Large intestine (tissue), 12 donors: ENCODE data around the gene ZMYND15. TPM values are rescaled to one million over a fixed set of nuclear protein-coding genes. Genes with fewer than 3 reads are reported as not detected.
"Not testable (repeated sequence)": the region's sequence is repeated elsewhere in the genome, so short reads cannot be mapped to it uniquely, and the experiment has no call there.

ENCODE experiments used
- DNase-seq, 2 donors: peaks; one replicate each; pipeline versions ENCODE4 v3.0.0 to v3.0.0-alpha.2; 2013
- H3K27ac ChIP-seq: one replicate; pipeline ENCODE4 v1.5.1; 2013; ENCODE audit warnings: low read length
- H3K27me3 ChIP-seq: 2 replicates; pipeline ENCODE4 v1.6.1; 2013; ENCODE audit warnings: low read length; ENCODE audit not compliant: control insufficient read depth, insufficient read depth
- H3K36me3 ChIP-seq: 2 replicates; pipeline ENCODE4 v1.6.1; 2013; ENCODE audit warnings: low read length; ENCODE audit not compliant: control insufficient read depth, insufficient read depth
- H3K4me1 ChIP-seq: one replicate; pipeline ENCODE4 v1.6.1; 2013; ENCODE audit warnings: low read length; ENCODE audit not compliant: control insufficient read depth, insufficient read depth
- H3K4me3 ChIP-seq: one replicate; pipeline ENCODE4 v1.5.1; 2013; ENCODE audit warnings: low read length
- H3K9me3 ChIP-seq: one replicate; pipeline ENCODE4 v1.6.1; 2013; ENCODE audit warnings: mild to moderate bottlenecking, low read depth, low read length, moderate library complexity; ENCODE audit not compliant: control insufficient read depth
- WGBS: methylation state at CpG from one replicate; pipeline ENCODE4 v1.1.5; 2013; ENCODE audit warnings: low lambda C conversion rate; ENCODE audit not compliant: insufficient coverage; 5-methylcytosine and 5-hydroxymethylcytosine counted together
- long read RNA-seq, 11 donors: transcript quantifications; one replicate each; lab custom pipeline, GENCODE V29; 2026
- polyA plus RNA-seq: library from polyadenylated mRNA; unstranded; fragments of 120-200 nt; gene quantifications from one replicate; pipeline ENCODE4 v1.2.1, GENCODE V29; 2013

Gene ZMYND15, protein sequence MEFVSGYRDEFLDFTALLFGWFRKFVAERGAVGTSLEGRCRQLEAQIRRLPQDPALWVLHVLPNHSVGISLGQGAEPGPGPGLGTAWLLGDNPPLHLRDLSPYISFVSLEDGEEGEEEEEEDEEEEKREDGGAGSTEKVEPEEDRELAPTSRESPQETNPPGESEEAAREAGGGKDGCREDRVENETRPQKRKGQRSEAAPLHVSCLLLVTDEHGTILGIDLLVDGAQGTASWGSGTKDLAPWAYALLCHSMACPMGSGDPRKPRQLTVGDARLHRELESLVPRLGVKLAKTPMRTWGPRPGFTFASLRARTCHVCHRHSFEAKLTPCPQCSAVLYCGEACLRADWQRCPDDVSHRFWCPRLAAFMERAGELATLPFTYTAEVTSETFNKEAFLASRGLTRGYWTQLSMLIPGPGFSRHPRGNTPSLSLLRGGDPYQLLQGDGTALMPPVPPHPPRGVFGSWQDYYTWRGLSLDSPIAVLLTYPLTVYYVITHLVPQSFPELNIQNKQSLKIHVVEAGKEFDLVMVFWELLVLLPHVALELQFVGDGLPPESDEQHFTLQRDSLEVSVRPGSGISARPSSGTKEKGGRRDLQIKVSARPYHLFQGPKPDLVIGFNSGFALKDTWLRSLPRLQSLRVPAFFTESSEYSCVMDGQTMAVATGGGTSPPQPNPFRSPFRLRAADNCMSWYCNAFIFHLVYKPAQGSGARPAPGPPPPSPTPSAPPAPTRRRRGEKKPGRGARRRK
- polyA plus RNA-seq, result 5.1 TPM
- long read RNA-seq, donor 1, result 0 reads
- long read RNA-seq, donor 2, result 0 reads
- long read RNA-seq, donor 3, result 0 reads
- long read RNA-seq, donor 4, result 0 reads
- long read RNA-seq, donor 5, result 0 reads
- long read RNA-seq, donor 6, result 0 reads
- long read RNA-seq, donor 7, result 0 reads
- long read RNA-seq, donor 8, result 0 reads
- long read RNA-seq, donor 9, result 0 reads
- long read RNA-seq, donor 10, result 0 reads
- long read RNA-seq, donor 11, result 0 reads

DNA sequence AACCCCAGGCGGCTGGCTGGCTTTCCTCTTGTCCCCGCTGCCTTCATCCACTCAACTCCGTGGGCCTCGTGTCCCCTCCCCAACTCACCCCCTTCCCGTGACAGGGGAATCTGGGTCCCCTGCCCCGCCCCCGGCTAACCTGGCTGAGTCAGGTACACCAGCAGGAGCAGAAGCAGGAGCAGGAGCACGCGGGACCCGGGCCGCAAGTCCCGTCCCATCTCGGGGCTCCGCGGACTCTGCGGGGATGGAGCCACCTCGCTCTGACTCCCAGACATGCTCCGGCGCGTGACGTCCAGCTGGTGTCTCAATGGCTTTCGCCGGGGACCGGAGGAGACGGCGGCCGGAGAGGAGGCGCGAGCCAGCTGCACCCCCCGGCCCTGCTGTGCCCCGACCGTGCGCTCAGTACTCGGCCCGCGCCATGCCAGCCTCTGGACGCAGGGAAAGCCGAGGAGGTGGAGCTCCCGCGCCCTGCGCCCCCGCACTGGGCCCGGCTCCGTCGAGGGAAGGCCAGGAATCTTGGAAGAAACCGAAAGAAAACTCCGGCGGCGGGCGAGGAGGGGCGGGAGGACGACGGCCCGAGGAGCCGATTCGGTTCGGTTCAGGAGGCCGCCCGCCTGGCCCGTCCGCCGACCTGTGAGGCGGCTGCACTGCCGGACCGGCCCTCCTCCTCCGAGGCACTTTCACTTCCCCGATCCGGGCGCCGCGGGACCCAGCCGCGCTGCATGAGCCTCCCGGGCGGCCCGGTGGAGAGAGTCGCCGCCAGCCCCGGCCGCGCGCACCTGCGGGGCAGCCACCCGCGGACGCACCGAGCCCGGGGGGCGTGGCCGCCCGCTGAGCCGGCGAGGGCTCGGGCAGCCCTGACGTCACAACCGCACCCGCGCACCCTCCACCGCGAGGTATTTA lies at the start of gene ZMYND15, which contains the start of gene CXCL16:
Gene ZMYND15 (plus strand): TSS at position 712 of the 903 bp plus-strand sequence. CDS start 716 bp downstream, outside the sequence.
Gene CXCL16 (minus strand): TSS at position 807 of the 903 bp plus-strand sequence. CDS start 589 bp downstream, at position 218.
- Histone ChIP-seq H3K27ac (peak within 1 kb of the TSS; percentile 60), H3K27me3 (peaks cover 32% of the 10 kb centered on the region), H3K9me3 (no peaks in the 10 kb centered on the region), H3K36me3 (peaks cover 6% of the 10 kb centered on the region), H3K4me3 (peak within 1 kb of the TSS; percentile 79), H3K4me1 (peaks cover 24% of the 10 kb centered on the region)
- peak; percentile 56 to 82 for DNase-seq
- no CpG with 5 or more reads among the region's 100 CpGs for WGBS

DNA sequence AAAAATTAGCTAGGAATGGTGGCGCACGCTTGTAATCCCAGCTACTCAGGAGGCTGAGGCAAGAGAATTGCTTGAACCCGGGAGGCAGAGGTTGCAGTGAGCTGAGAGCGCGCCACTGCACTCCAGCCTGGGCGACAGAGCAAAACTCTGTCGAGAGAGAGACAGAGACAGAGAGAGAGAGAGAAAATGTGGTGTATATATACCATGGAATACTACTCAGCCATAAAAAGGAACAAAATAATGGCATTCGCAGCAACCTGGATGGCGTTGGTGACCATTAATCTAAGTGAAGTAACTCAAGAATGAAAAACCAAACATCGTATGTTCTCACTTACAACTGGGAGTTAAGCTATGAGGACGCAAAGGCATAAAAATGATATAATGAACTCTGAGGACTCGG lies 49.8 kb upstream of the ZMYND15 start:
- WGBS, result 100% methylated on average over 2 of the region's 12 CpGs
- not testable (repeated sequence) for H3K27ac ChIP-seq, DNase-seq, H3K4me3 ChIP-seq, H3K27me3 ChIP-seq, H3K9me3 ChIP-seq, H3K4me1 ChIP-seq
- H3K36me3 ChIP-seq, result peaks cover 28% of the 10 kb centered on the region

GRCh38 chr17:4690745-4691144 lies 48.9 kb upstream of the ZMYND15 start:
- H3K9me3 ChIP-seq, result no peaks in the 10 kb centered on the region
- H3K27ac ChIP-seq, result no peak overlapping the region
- H3K27me3 ChIP-seq, result no peaks in the 10 kb centered on the region
- H3K4me1 ChIP-seq, result no peaks in the 10 kb centered on the region
- DNase-seq, result no peak
- WGBS, result no CpG with 5 or more reads among the region's 2 CpGs
- H3K4me3 ChIP-seq, result no peak overlapping the region
- H3K36me3 ChIP-seq, result peaks cover 22% of the 10 kb centered on the region

DNA sequence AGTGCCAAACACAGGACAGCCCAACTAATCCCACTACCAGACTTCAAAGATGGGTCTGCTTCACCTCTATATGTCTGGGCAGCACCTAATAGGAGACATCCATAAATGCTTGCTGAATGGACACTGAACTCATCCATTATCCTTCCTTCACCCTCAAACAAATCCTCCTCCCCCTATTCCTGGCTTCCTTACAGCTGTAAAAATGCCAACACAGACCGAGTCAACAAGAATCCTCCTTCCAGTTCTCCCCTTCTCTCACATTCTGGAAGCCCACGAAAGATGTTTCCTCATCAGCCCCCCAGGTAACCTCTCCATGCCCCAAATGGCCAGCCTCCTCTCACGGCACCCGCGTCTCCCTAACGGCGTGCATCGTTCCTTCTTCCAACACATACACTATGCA lies 47.9 kb upstream of the ZMYND15 start:
- H3K4me1 ChIP-seq, result no peaks in the 10 kb centered on the region
- WGBS, result no CpG with 5 or more reads among the region's 8 CpGs
- H3K36me3 ChIP-seq, result peaks cover 21% of the 10 kb centered on the region
- H3K27ac ChIP-seq, result no peak overlapping the region
- no peak for DNase-seq
- H3K4me3 ChIP-seq, result no peak overlapping the region
- H3K27me3 ChIP-seq, result no peaks in the 10 kb centered on the region
- no peaks in the 10 kb centered on the region for H3K9me3 ChIP-seq

DNA sequence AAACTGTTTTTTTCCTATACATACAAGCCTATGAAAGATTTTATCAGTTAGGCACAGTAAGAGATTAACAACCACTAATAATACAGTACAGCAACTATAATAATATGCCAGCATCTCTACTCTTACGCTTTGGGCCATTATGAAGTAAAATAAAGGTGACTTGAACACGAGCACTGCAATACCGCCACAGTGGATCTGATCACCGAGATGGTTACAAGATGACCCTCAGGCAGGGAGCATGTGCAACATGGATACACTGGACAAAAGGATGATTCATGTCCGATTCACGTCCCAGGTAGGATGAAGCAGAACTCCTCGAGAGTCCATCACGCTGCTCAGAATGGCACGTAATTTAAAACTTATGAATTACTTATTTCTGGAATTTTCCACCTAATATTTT lies 46.2 kb upstream of the ZMYND15 start:
- WGBS, result 100% methylated on average over 2 of the region's 9 CpGs
- Histone ChIP-seq H3K9me3 (no peaks in the 10 kb centered on the region), H3K4me1 (no peaks in the 10 kb centered on the region), H3K27me3 (no peaks in the 10 kb centered on the region), H3K27ac (no peak overlapping the region), H3K4me3 (no peak overlapping the region), H3K36me3 (peaks cover 26% of the 10 kb centered on the region)
- no peak for DNase-seq

DNA sequence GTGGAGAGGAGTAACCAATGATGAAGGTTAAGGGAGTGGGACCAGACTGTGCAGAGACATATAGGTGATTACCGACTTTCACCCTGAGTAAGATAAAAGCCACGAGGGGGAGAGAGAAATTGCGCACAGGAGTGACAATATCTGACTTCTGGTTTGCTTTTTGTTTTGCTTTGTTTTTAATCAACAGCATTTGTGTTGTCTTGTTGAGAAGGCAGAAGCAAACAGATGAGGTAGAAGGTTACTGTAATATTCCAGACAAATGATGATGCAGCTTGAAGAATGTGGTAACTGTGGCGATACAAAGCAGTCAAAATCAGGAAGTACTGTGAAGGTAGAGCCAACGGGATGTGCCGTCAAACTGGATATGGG lies 43.2 kb upstream of the ZMYND15 start:
- H3K4me1 ChIP-seq, result peaks cover 2% of the 10 kb centered on the region
- no peaks in the 10 kb centered on the region for H3K27me3 ChIP-seq
- no peak for DNase-seq
- no peak overlapping the region for H3K4me3 ChIP-seq
- H3K36me3 ChIP-seq, result peaks cover 8% of the 10 kb centered on the region
- H3K27ac ChIP-seq, result no peak overlapping the region
- no peaks in the 10 kb centered on the region for H3K9me3 ChIP-seq
- no CpG with 5 or more reads among the region's 6 CpGs for WGBS

GRCh38 chr17:4699401-4700056 lies 40.1 kb upstream of the ZMYND15 start:
- not testable (repeated sequence) for H3K9me3 ChIP-seq, H3K4me3 ChIP-seq, H3K27me3 ChIP-seq, DNase-seq, H3K36me3 ChIP-seq, H3K27ac ChIP-seq
- H3K4me1 ChIP-seq, result peaks cover 12% of the 10 kb centered on the region
- WGBS, result 57% methylated on average over 1 of the region's 13 CpGs

DNA sequence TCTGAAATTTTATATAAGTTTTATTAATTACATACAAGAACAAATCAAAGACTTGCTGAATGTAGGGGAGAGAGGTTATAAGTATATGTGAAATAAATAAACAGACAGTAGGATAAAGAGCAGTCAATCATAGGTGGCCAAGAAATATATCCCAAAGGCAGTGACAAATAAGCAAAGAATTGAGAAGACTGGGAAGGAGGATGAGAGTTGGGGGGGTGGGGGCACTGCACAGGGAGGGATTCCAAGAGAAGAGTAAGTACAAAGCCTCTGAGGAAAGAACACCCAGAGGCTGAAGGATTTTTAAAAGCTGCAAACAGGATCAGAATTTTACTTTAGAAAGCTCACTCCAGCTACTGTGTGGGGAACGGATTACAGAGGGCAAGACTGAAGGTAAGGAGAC lies 38.5 kb upstream of the ZMYND15 start:
- no peak for DNase-seq
- H3K9me3 ChIP-seq, result no peaks in the 10 kb centered on the region
- peaks cover 8% of the 10 kb centered on the region for H3K36me3 ChIP-seq
- no peaks in the 10 kb centered on the region for H3K27me3 ChIP-seq
- no peak overlapping the region for H3K27ac ChIP-seq
- H3K4me3 ChIP-seq, result no peak overlapping the region
- H3K4me1 ChIP-seq, result peaks cover 12% of the 10 kb centered on the region
- no CpG with 5 or more reads among the region's 1 CpG for WGBS

DNA sequence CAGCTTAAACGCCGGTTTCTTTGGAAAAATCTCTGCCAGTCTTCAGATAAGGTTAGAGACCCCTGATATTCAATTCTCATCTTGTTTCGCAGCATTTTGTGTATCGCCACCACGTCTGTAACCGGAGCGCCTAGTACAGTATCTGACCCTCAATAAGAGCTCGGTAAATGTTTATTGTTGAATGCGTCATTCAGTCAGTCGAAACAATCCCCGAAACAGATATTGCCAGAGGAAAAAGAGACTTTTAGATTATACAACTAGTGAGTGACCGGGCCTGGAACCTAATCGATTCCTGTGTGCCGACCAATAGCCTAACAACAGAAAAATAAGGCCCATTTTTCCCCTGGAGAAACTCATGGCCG lies 36.3 kb upstream of the ZMYND15 start:
- no peaks in the 10 kb centered on the region for H3K9me3 ChIP-seq
- no peak for DNase-seq
- 0% methylated on average over 1 of the region's 15 CpGs for WGBS
- H3K4me3 ChIP-seq, result peak overlapping the region; percentile 99
- no peaks in the 10 kb centered on the region for H3K27me3 ChIP-seq
- peaks cover 12% of the 10 kb centered on the region for H3K4me1 ChIP-seq
- peak overlapping the region; percentile 76 for H3K27ac ChIP-seq
- H3K36me3 ChIP-seq, result no peaks in the 10 kb centered on the region
